ENCODE measurements around the gene EVI5. TPM values are rescaled to one million over a fixed set of nuclear protein-coding genes. Genes with fewer than 3 reads are reported as not detected.

Gene EVI5
- total RNA-seq, 1 donor from 2014 or later: 33.0 TPM

- H3K4me3 Mint-ChIP-seq (ENCODE audit: unreplicated experiment): no peak overlapping the region
- H3K27me3 Mint-ChIP-seq (ENCODE audit: unreplicated experiment): no peaks in the 10 kb centered on the region
- H3K36me3 Mint-ChIP-seq (ENCODE audit: low read depth, unreplicated experiment): no peaks in the 10 kb centered on the region
- TF ChIP-seq CTCF (IDR thresholded peaks at IDR 0.05; ENCODE audit: unreplicated experiment): no peak
- no peak overlapping the region for H3K27ac Mint-ChIP-seq (ENCODE audit: unreplicated experiment)
- no peaks in the 10 kb centered on the region for H3K9me3 Mint-ChIP-seq (ENCODE audit: unreplicated experiment)
- H3K4me1 Mint-ChIP-seq (ENCODE audit: unreplicated experiment): no peaks in the 10 kb centered on the region
- DNase-seq (ENCODE audit: low spot score): no peak
These were observed 20.3 kb upstream of the EVI5 start for GRCh38 chr1:92805216-92805615.

GRCh38 chr1:92804721-92805201 is 19.9 kb upstream of the EVI5 start:
- H3K27ac Mint-ChIP-seq (ENCODE audit: unreplicated experiment): no peak overlapping the region
- no peaks in the 10 kb centered on the region for H3K27me3 Mint-ChIP-seq (ENCODE audit: unreplicated experiment)
- DNase-seq (ENCODE audit: low spot score): peak; percentile 16
- H3K9me3 Mint-ChIP-seq (ENCODE audit: unreplicated experiment): no peaks in the 10 kb centered on the region
- H3K4me3 Mint-ChIP-seq (ENCODE audit: unreplicated experiment): no peak overlapping the region
- H3K4me1 Mint-ChIP-seq (ENCODE audit: unreplicated experiment): no peaks in the 10 kb centered on the region
- no peak for TF ChIP-seq CTCF (IDR thresholded peaks at IDR 0.05; ENCODE audit: unreplicated experiment)
- H3K36me3 Mint-ChIP-seq (ENCODE audit: low read depth, unreplicated experiment): no peaks in the 10 kb centered on the region

GRCh38 chr1:92803140-92803887 is 18.4 kb upstream of the EVI5 start:
- Mint-ChIP-seq H3K9me3 (ENCODE audit: unreplicated experiment) (no peaks in the 10 kb centered on the region), H3K4me3 (ENCODE audit: unreplicated experiment) (no peak overlapping the region)
- no peak for DNase-seq (ENCODE audit: low spot score)

GRCh38 chr1:92797961-92798360 is 13.1 kb upstream of the EVI5 start:
- Mint-ChIP-seq H3K4me1 (ENCODE audit: unreplicated experiment) (no peaks in the 10 kb centered on the region), H3K27ac (ENCODE audit: unreplicated experiment) (no peak overlapping the region)

More at GRCh38 chr1:92803140-92803887, 18.4 kb upstream of the EVI5 start:
- Mint-ChIP-seq H3K27me3 (ENCODE audit: unreplicated experiment) (no peaks in the 10 kb centered on the region), H3K27ac (ENCODE audit: unreplicated experiment) (no peak overlapping the region), H3K4me1 (ENCODE audit: unreplicated experiment) (no peaks in the 10 kb centered on the region), H3K36me3 (ENCODE audit: low read depth, unreplicated experiment) (no peaks in the 10 kb centered on the region)
- no peak for TF ChIP-seq CTCF (IDR thresholded peaks at IDR 0.05; ENCODE audit: unreplicated experiment)

More at GRCh38 chr1:92797961-92798360, 13.1 kb upstream of the EVI5 start:
- DNase-seq (ENCODE audit: low spot score): no peak
- TF ChIP-seq CTCF (IDR thresholded peaks at IDR 0.05; ENCODE audit: unreplicated experiment): no peak
- Mint-ChIP-seq H3K36me3 (ENCODE audit: low read depth, unreplicated experiment) (no peaks in the 10 kb centered on the region), H3K4me3 (ENCODE audit: unreplicated experiment) (no peak overlapping the region), H3K27me3 (ENCODE audit: unreplicated experiment) (no peaks in the 10 kb centered on the region), H3K9me3 (ENCODE audit: unreplicated experiment) (no peaks in the 10 kb centered on the region)
